IMR-90 (cell line): Measurements from ENCODE around the gene AP2B1. TPM values are rescaled to one million over a fixed set of nuclear protein-coding genes. Genes with fewer than 3 reads are reported as not detected.

Experiments used
- ATAC-seq: fragments of 200-7000 bp; cut with Tn5 transposase; 2 replicates; pipeline ENCODE4 v1.9.1; 2020; ENCODE audit warnings: low read depth, mild to moderate bottlenecking, moderate library complexity
- BruUV-seq: library from RNA; stranded (reverse); fragments of 400-500 nt; replicated peaks from 2 replicates; lab custom pipeline; 2021; lab: Mats Ljungman, UMichigan
- CTCF ChIA-PET: fragments of 300-600 bp; formaldehyde crosslinking; extraction: SDS; loops from one replicate; lab custom pipeline; 2021; ENCODE audit warnings: antibody characterized with exemption; lab: Yijun Ruan, JAX
- POLR2A ChIA-PET: fragments of 300-600 bp; sonication (Branson Sonifier 250); formaldehyde crosslinking; loops from one replicate; lab custom pipeline; 2022; ENCODE audit warnings: antibody characterized with exemption; ENCODE audit not compliant: unreplicated experiment; lab: Charles Lee
- DNase-seq: peaks from one replicate; pipeline ENCODE4 v3.0.0; 2013
- H2AFZ ChIP-seq: replicated peaks from 2 replicates; pipeline ENCODE3; 2013; ENCODE audit warnings: low read length, mild to moderate bottlenecking; ENCODE audit not compliant: poor library complexity
- H2AK5ac ChIP-seq: 2 replicates; pipeline ENCODE4 v1.6.1; 2013; ENCODE audit warnings: low read depth, low read length, inconsistent platforms
- H2AK9ac ChIP-seq: replicated peaks from 2 replicates; pipeline ENCODE3; 2013; ENCODE audit warnings: mild to moderate bottlenecking, low read depth, low read length, moderate library complexity; ENCODE audit not compliant: poor library complexity
- H2BK120ac ChIP-seq: 2 replicates; pipeline ENCODE4 v1.6.1; 2013; ENCODE audit warnings: low read depth, low read length, inconsistent platforms
- H2BK15ac ChIP-seq: 3 replicates; pipeline ENCODE4 v1.6.1; 2013; ENCODE audit warnings: low read depth, low read length, inconsistent platforms
- H2BK20ac ChIP-seq: 2 replicates; pipeline ENCODE4 v1.6.1; 2013; ENCODE audit warnings: low read depth, mild to moderate bottlenecking, inconsistent platforms, low read length, moderate library complexity
- H2BK5ac ChIP-seq: 2 replicates; pipeline ENCODE4 v1.6.1; 2013; ENCODE audit warnings: mild to moderate bottlenecking, low read depth, low read length, inconsistent platforms; ENCODE audit not compliant: poor library complexity, severe bottlenecking
- H3K14ac ChIP-seq: replicated peaks from 2 replicates; pipeline ENCODE4 v1.6.1; 2013; ENCODE audit warnings: low read depth, low read length, inconsistent platforms
- H3K18ac ChIP-seq: 2 replicates; pipeline ENCODE4 v1.6.1; 2013; ENCODE audit warnings: low read depth, low read length, control low read depth
- H3K23ac ChIP-seq: 2 replicates; pipeline ENCODE4 v1.6.1; 2013; ENCODE audit warnings: low read depth, low read length, inconsistent platforms
- H3K27ac ChIP-seq: 2 replicates; pipeline ENCODE4 v1.5.1; 2013; ENCODE audit warnings: mild to moderate bottlenecking, control low read depth, low read length; ENCODE audit not compliant: insufficient read depth
- H3K27me3 ChIP-seq: 2 replicates; pipeline ENCODE4 v1.6.1; 2013; ENCODE audit warnings: low read length; ENCODE audit not compliant: control insufficient read depth, insufficient read depth
- H3K36me3 ChIP-seq: 2 replicates; pipeline ENCODE4 v1.6.1; 2013; ENCODE audit warnings: low read length, mixed read lengths; ENCODE audit not compliant: control insufficient read depth, insufficient read depth
- H3K4ac ChIP-seq: 2 replicates; pipeline ENCODE4 v1.6.1; 2013; ENCODE audit warnings: low read depth, low read length, inconsistent platforms
- H3K4me1 ChIP-seq: 2 replicates; pipeline ENCODE4 v1.6.1; 2013; ENCODE audit warnings: low read length, mixed read lengths; ENCODE audit not compliant: control insufficient read depth, insufficient read depth
- H3K4me2 ChIP-seq: 2 replicates; pipeline ENCODE4 v1.6.1; 2013; ENCODE audit warnings: low read depth, mild to moderate bottlenecking, control low read depth, low read length, moderate library complexity
- H3K4me3 ChIP-seq: 2 replicates; pipeline ENCODE4 v1.5.1; 2013; ENCODE audit warnings: low read depth, mild to moderate bottlenecking, control low read depth, low read length, moderate library complexity; ENCODE audit not compliant: insufficient read depth
- H3K56ac ChIP-seq: 2 replicates; pipeline ENCODE4 v1.6.1; 2013; ENCODE audit warnings: low read length, inconsistent platforms; ENCODE audit not compliant: insufficient read depth; ENCODE audit errors: extremely low read depth
- H3K79me1 ChIP-seq, 2 experiments: 2 replicates each; pipeline ENCODE4 v1.6.1; 2013; ENCODE audit warnings: low read length in 2 of 2, inconsistent platforms in 1 of 2, low read depth in 1 of 2
- H3K9ac ChIP-seq: 2 replicates; pipeline ENCODE4 v1.6.1; 2013; ENCODE audit warnings: low read depth, low read length, control low read depth
- H3K9me1 ChIP-seq: 2 replicates; pipeline ENCODE4 v1.6.1; 2013; ENCODE audit warnings: low read length, inconsistent platforms; ENCODE audit not compliant: insufficient read depth
- H3K9me3 ChIP-seq: 2 replicates; pipeline ENCODE4 v1.6.1; 2013; ENCODE audit warnings: low read length; ENCODE audit not compliant: control insufficient read depth, insufficient read depth
- H4K20me1 ChIP-seq: 2 replicates; pipeline ENCODE4 v1.6.1; 2013; ENCODE audit warnings: low read length, inconsistent platforms; ENCODE audit not compliant: insufficient read depth
- H4K5ac ChIP-seq: 2 replicates; pipeline ENCODE4 v1.6.1; 2013; ENCODE audit warnings: mild to moderate bottlenecking, low read depth, low read length, control low read depth
- H4K8ac ChIP-seq, 2 experiments: 2 replicates each; pipeline ENCODE4 v1.6.1; 2013; ENCODE audit warnings: low read depth in 2 of 2, low read length in 2 of 2, control low read depth in 1 of 2, inconsistent platforms in 1 of 2
- H4K91ac ChIP-seq: 2 replicates; pipeline ENCODE4 v1.6.1; 2013; ENCODE audit warnings: low read depth, low read length, inconsistent platforms; ENCODE audit not compliant: insufficient read depth
- CEBPB ChIP-seq: IDR thresholded peaks from 2 replicates; pipeline ENCODE4 v1.6.1; 2012; ENCODE audit warnings: low read depth, low read length, improper control_type of control experiment
- MAFK ChIP-seq: IDR thresholded peaks from 2 replicates; pipeline ENCODE4 v1.6.1; 2012; ENCODE audit warnings: low read depth, low read length, improper control_type of control experiment
- NFE2L2 ChIP-seq: fragments of 150-350 bp; IDR thresholded peaks from 2 replicates; pipeline ENCODE4 v1.6.1; 2016; ENCODE audit warnings: low read depth, mild to moderate bottlenecking, low read length
- RCOR1 ChIP-seq: IDR thresholded peaks from 2 replicates; pipeline ENCODE4 v1.6.1; 2012; ENCODE audit warnings: mild to moderate bottlenecking, low read length, improper control_type of control experiment; ENCODE audit not compliant: insufficient replicate concordance
- USF2 ChIP-seq: fragments of 150-350 bp; IDR thresholded peaks from 2 replicates; pipeline ENCODE4 v1.6.1; 2017; ENCODE audit warnings: mild to moderate bottlenecking, antibody characterized with exemption, low read length, low read depth
- WGBS, 2 experiments: methylation state at CpG; one replicate each; pipeline versions ENCODE4 v1.1.5 to v1.1.7; 2013; ENCODE audit warnings: missing lambda C conversion rate in 2 of 2; ENCODE audit not compliant: insufficient read length in 1 of 2; ENCODE audit errors: extremely low coverage in 2 of 2; 5-methylcytosine and 5-hydroxymethylcytosine counted together
- dilution Hi-C: fragments of 300-500 bp; cut with HindIII; formaldehyde crosslinking; loops from one replicate; pipeline ENCODE4 v1.14.3; 2018; ENCODE audit warnings: low sequenced_read_pairs; ENCODE audit not compliant: unreplicated experiment
- in situ Hi-C: fragments of 300-500 bp; cut with MboI; formaldehyde crosslinking; loops from 3 replicates; pipeline ENCODE4 v1.14.3; 2019; ENCODE audit warnings: low sequenced_read_pairs, inconsistent platforms, mixed read lengths
- intact Hi-C: fragments of 100-400 bp; cut with micrococcal nuclease; formaldehyde crosslinking; loops from 2 replicates; pipeline ENCODE4 v1.10.0; 2022
- polyA plus RNA-seq, 3 experiments: library from polyadenylated mRNA; depleted of rRNA; stranded (reverse); fragments of >200 nt; gene quantifications; 2 replicates each; pipeline ENCODE4 v1.2.3, GENCODE V29; 2012; ENCODE audit warnings: low replicate concordance in 1 of 3
- total RNA-seq: library from RNA; depleted of rRNA; stranded (reverse); fragments of >200 nt; gene quantifications from 2 replicates; pipeline ENCODE4 v1.2.3, GENCODE V29; 2012

The AP2B1 gene
- total and polyA plus RNA-seq, 2 of the 4 experiments (the other 2 are of a cell fraction) = 102 to 125 TPM

- Histone ChIP-seq H3K23ac (no peak overlapping the region; the same call in 1 of the 2 replicates), H3K27me3 (no peaks in the 10 kb centered on the region), H3K9me3 (no peaks in the 10 kb centered on the region), H3K4ac (no peak overlapping the region), H3K36me3 (peaks cover 9% of the 10 kb centered on the region), H3K4me3 (no peak overlapping the region), H2AFZ (no peak overlapping the region), H4K8ac (no peak overlapping the region), H3K4me2 (no peak overlapping the region), H2BK120ac (no peak overlapping the region), H2BK5ac (no peak overlapping the region), H3K27ac (no peak overlapping the region), H3K9me1 (peaks cover 9% of the 10 kb centered on the region), H3K18ac (no peak overlapping the region), H2AK9ac (no peak overlapping the region), H3K14ac (no peak overlapping the region; the same call in 1 of the 2 replicates), H3K4me1 (peaks cover 7% of the 10 kb centered on the region), H4K91ac (no peak overlapping the region), H3K79me1 (peaks cover 10 to 32% of the 10 kb centered on the region in 2 experiments), H4K20me1 (peaks cover 16% of the 10 kb centered on the region; the same call in 1 of the 2 replicates), H2AK5ac (no peak overlapping the region), H3K56ac (no peak overlapping the region), H3K9ac (no peak overlapping the region), H4K5ac (no peak overlapping the region), H2BK20ac (no peak overlapping the region), H2BK15ac (no peak overlapping the region)
- ChIA-PET POLR2A (no interaction called here), CTCF (no interaction called here)
- dilution Hi-C loops = no loop called here
- no TSS peak for BruUV-seq
- peak; percentile 52 for ATAC-seq
- intact Hi-C loops = no loop called here
- no peak for DNase-seq
- TF ChIP-seq USF2 = no peak
- no peak for TF ChIP-seq NFE2L2
- no peak for TF ChIP-seq RCOR1
- TF ChIP-seq CEBPB = no peak
- TF ChIP-seq MAFK = no peak
- WGBS, 2 experiments = 100% methylated on average over 1 of the region's 4 CpGs; no CpG with 5 or more reads in 1 of the 2 experiments
- in situ Hi-C loops = no loop called here
Observed at GRCh38 chr17:35716897-35717465, 129.9 kb downstream of the AP2B1 start.
